ENCODE data around the gene MAGEA10. TPM values are rescaled to one million over a fixed set of nuclear protein-coding genes. Genes with fewer than 3 reads are reported as not detected.

Gene MAGEA10
- total RNA-seq, 1 donor from 2014 or later, result not detected

DNA sequence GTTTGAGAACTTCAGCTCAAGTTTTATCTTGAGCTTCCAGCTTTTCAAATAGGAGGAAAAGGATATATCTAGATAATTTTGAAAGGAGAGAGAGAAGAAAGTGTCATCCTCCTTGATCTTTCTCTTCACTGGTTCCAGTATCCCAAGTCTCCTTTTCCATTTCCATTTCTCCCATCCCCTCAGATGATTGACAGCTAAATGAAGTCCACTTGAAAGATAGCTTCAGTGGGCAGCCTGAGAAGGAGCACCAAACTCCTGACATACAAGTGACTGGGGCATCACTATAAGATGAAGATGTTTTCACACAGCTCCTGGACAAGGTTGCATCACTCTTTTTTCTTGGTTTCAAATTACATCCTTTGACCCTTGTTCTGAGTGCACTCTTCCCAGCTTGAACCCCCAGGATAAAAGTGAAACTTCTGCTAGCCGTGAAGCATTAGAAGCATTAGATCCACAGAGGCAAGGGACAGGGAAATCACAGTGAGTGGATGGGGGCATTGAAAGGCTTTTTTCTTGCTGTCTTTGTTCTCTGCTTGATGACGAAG lies 17.5 kb upstream of the MAGEA10 start:
- Mint-ChIP-seq H3K4me1 (peaks cover 9% of the 10 kb centered on the region), H3K27me3 (ENCODE audit: insufficient read depth, low read depth) (no peaks in the 10 kb centered on the region), H3K9me3 (no peaks in the 10 kb centered on the region), H3K36me3 (no peaks in the 10 kb centered on the region), H3K4me3 (no peak overlapping the region), H3K27ac (no peak overlapping the region)
- H3K27me3 ChIP-seq, result no peaks in the 10 kb centered on the region
- no peaks in the 10 kb centered on the region for H3F3A ChIP-seq (ENCODE audit: low read depth)
- no peaks in the 10 kb centered on the region for H3K79me2 ChIP-seq (ENCODE audit: low read depth)
- no peaks in the 10 kb centered on the region for H3K36me3 ChIP-seq
- no peak for DNase-seq (ENCODE audit: low spot score)
- no peak overlapping the region for H3K9ac ChIP-seq
- no peaks in the 10 kb centered on the region for H3K9me3 ChIP-seq (ENCODE audit: low read depth)
- TF ChIP-seq CTCF (IDR thresholded peaks at IDR 0.05), result no peak
- TF ChIP-seq EZH2 (IDR thresholded peaks at IDR 0.05), result no peak
- no peak for TF ChIP-seq EZH2phosphoT487 (IDR thresholded peaks at IDR 0.05)
- no peak overlapping the region for H3K27ac ChIP-seq
- no peak overlapping the region for H3K4me3 ChIP-seq
- no peaks in the 10 kb centered on the region for H4K20me1 ChIP-seq (ENCODE audit: low read depth)
- H2AFZ ChIP-seq (replicated peaks), result no peak overlapping the region
- no peak overlapping the region for H3K4me2 ChIP-seq
- no peaks in the 10 kb centered on the region for H3K4me1 ChIP-seq

DNA sequence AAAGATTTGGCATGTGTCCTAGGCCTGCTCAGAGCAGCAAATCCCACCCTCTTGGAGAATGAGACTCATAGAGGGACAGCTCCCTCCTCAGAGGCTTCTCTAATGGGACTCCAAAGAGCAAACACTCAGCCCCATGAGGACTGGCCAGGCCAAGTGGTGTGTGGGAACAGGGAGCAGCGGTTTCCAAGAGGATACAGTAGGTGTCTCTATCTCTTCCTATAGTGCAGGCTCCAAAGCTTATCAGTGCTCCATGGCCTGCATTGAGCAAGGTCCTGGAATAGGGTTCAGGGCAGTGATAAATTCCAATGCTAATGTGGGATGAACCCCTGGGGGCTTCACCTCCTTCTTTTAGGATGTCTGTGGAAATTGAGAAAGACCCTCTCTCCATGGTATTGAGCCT lies 15.7 kb upstream of the MAGEA10 start:
- H3K79me2 ChIP-seq (ENCODE audit: low read depth), result no peaks in the 10 kb centered on the region
- Mint-ChIP-seq H3K27ac (no peak overlapping the region), H3K9me3 (no peaks in the 10 kb centered on the region), H3K36me3 (no peaks in the 10 kb centered on the region), H3K27me3 (ENCODE audit: insufficient read depth, low read depth) (no peaks in the 10 kb centered on the region), H3K4me3 (no peak overlapping the region), H3K4me1 (peaks cover 9% of the 10 kb centered on the region)
- no peak overlapping the region for H3K4me3 ChIP-seq
- H3K4me2 ChIP-seq, result no peak overlapping the region
- H2AFZ ChIP-seq (replicated peaks), result no peak overlapping the region
- no peaks in the 10 kb centered on the region for H3F3A ChIP-seq (ENCODE audit: low read depth)
- no peaks in the 10 kb centered on the region for H3K27me3 ChIP-seq
- no peak overlapping the region for H3K9ac ChIP-seq
- H3K36me3 ChIP-seq, result no peaks in the 10 kb centered on the region
- H3K9me3 ChIP-seq (ENCODE audit: low read depth), result no peaks in the 10 kb centered on the region
- no peak for DNase-seq (ENCODE audit: low spot score)
- no peaks in the 10 kb centered on the region for H4K20me1 ChIP-seq (ENCODE audit: low read depth)
- no peak overlapping the region for H3K27ac ChIP-seq
- no peaks in the 10 kb centered on the region for H3K4me1 ChIP-seq
- no peak for TF ChIP-seq CTCF (IDR thresholded peaks at IDR 0.05)
- TF ChIP-seq EZH2 (IDR thresholded peaks at IDR 0.05), result no peak
- TF ChIP-seq EZH2phosphoT487 (IDR thresholded peaks at IDR 0.05), result no peak

DNA sequence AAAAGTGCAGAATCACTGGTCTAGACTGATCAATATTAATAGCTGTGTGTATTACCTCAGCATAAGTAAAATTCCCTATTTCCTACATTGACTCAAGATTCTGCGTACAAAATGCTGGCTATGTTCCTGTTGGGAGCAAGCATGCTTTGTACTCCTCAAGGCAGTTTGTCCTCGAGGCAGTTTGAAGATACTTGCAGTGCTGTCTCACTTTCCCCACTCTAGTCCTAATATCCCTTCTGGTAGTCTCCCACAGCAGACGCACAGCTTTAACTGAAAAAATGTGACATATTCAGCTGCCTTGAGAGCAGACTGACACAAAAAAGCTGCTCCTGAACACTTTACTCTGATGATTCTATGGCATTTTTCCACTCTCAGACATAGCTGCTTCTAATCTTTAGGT lies 12.9 kb upstream of the MAGEA10 start:
- H3K4me3 Mint-ChIP-seq, result no peak overlapping the region
- TF ChIP-seq EZH2phosphoT487 (IDR thresholded peaks at IDR 0.05) (no peak), CTCF (IDR thresholded peaks at IDR 0.05) (no peak), EZH2 (IDR thresholded peaks at IDR 0.05) (no peak)
- DNase-seq (ENCODE audit: low spot score), result no peak
- Histone ChIP-seq H3F3A (ENCODE audit: low read depth) (no peaks in the 10 kb centered on the region), H3K27ac (no peak overlapping the region), H3K36me3 (no peaks in the 10 kb centered on the region), H3K4me3 (no peak overlapping the region), H3K4me2 (no peak overlapping the region), H4K20me1 (ENCODE audit: low read depth) (no peaks in the 10 kb centered on the region), H3K9ac (no peak overlapping the region), H3K27me3 (no peaks in the 10 kb centered on the region), H3K79me2 (ENCODE audit: low read depth) (no peaks in the 10 kb centered on the region), H2AFZ (replicated peaks) (no peak overlapping the region), H3K4me1 (no peaks in the 10 kb centered on the region), H3K9me3 (ENCODE audit: low read depth) (no peaks in the 10 kb centered on the region)
- H3K9me3 Mint-ChIP-seq, result no peaks in the 10 kb centered on the region
- H3K27ac Mint-ChIP-seq, result no peak overlapping the region
- H3K4me1 Mint-ChIP-seq, result peaks cover 5% of the 10 kb centered on the region
- H3K27me3 Mint-ChIP-seq (ENCODE audit: insufficient read depth, low read depth), result no peaks in the 10 kb centered on the region
- no peaks in the 10 kb centered on the region for H3K36me3 Mint-ChIP-seq

All from neural progenitor cell (in vitro differentiated cells).